GM19328 (cell line): ENCODE results near the gene ELFN2.

Source experiments
- ATAC-seq: cut with Tn5 transposase; IDR thresholded peaks from one replicate; pipeline ENCODE4 v1.9.1; 2021; ENCODE audit warnings: mild to moderate bottlenecking, moderate library complexity; ENCODE audit not compliant: unreplicated experiment

ELFN2 gene

GRCh38 chr22:37318364-37319109 is 108.7 kb downstream of the ELFN2 start:
- ATAC-seq = no peak
